H1 (cell line): Measurements from ENCODE around the gene MGAT5B. TPM values are rescaled to one million over a fixed set of nuclear protein-coding genes. Genes with fewer than 3 reads are reported as not detected.

ENCODE experiments used
- CTCF ChIA-PET: fragments of 300-600 bp; sonication (Branson Sonifier 250); formaldehyde crosslinking; loops from one replicate; lab custom pipeline; 2021; ENCODE audit not compliant: partially characterized antibody; lab: Charles Lee
- POLR2A ChIA-PET: fragments of 300-600 bp; sonication (Branson Sonifier 250); formaldehyde crosslinking; loops from one replicate; lab custom pipeline; 2021; ENCODE audit warnings: inconsistent platforms; ENCODE audit not compliant: partially characterized antibody; lab: Charles Lee
- DNase-seq, 2 experiments: peaks; one replicate each; pipeline versions ENCODE4 v3.0.0 to v3.0.0-alpha.2; 2010 to 2022; ENCODE audit warnings: low spot score in 2 of 2, low read depth in 1 of 2, mixed read lengths in 1 of 2
- FAIRE-seq: peaks from 2 replicates; lab custom pipeline; 2011; peaks lifted over from hg19 to GRCh38; lab: Jason Lieb, UNC
- H2AFZ ChIP-seq: 2 replicates; pipeline ENCODE4 v1.8.1; 2012; ENCODE audit warnings: low read length, inconsistent platforms
- H2AK5ac ChIP-seq: 2 replicates; pipeline ENCODE4 v1.6.1; 2013; ENCODE audit warnings: low read depth, low read length
- H2BK120ac ChIP-seq: replicated peaks from 2 replicates; pipeline ENCODE3; 2013; ENCODE audit warnings: low read depth, low read length, inconsistent platforms
- H2BK12ac ChIP-seq: 2 replicates; pipeline ENCODE4 v1.6.1; 2013; ENCODE audit warnings: low read depth, low read length
- H2BK15ac ChIP-seq: 2 replicates; pipeline ENCODE4 v1.6.1; 2013; ENCODE audit warnings: low read length
- H2BK20ac ChIP-seq: 2 replicates; pipeline ENCODE4 v1.6.1; 2013; ENCODE audit warnings: low read length
- H2BK5ac ChIP-seq: 2 replicates; pipeline ENCODE4 v1.6.1; 2013; ENCODE audit warnings: low read depth, low read length
- H3K14ac ChIP-seq: 2 replicates; pipeline ENCODE4 v1.6.1; 2013; ENCODE audit warnings: inconsistent platforms; ENCODE audit not compliant: insufficient read length
- H3K18ac ChIP-seq: 2 replicates; pipeline ENCODE4 v1.6.1; 2013; ENCODE audit warnings: low read length; ENCODE audit errors: extremely low read depth
- H3K23ac ChIP-seq: 2 replicates; pipeline ENCODE4 v1.6.1; 2013; ENCODE audit warnings: inconsistent platforms; ENCODE audit not compliant: insufficient read length
- H3K23me2 ChIP-seq: 2 replicates; pipeline ENCODE4 v1.6.1; 2013; ENCODE audit warnings: low read depth, low read length
- H3K27ac ChIP-seq: 2 replicates; pipeline ENCODE4 v1.6.1; 2011; ENCODE audit warnings: low read depth, low read length, inconsistent platforms
- H3K27me3 ChIP-seq, 4 experiments: replicated peaks in 1 of 4; 1 replicate in 1 of 4; 2 replicates in 3 of 4; pipeline versions ENCODE4 v1.6.1 to v1.8.1; 2011 to 2013; ENCODE audit warnings: low read length in 3 of 4, mild to moderate bottlenecking in 3 of 4, inconsistent platforms in 2 of 4, mixed read lengths in 2 of 4, moderate library complexity in 1 of 4; ENCODE audit not compliant: control insufficient read depth in 3 of 4, insufficient read depth in 3 of 4; ENCODE audit errors: extremely low read depth in 1 of 4
- H3K36me3 ChIP-seq, 4 experiments: 2 replicates each; pipeline versions ENCODE4 v1.6.1 to v1.8.1; 2011 to 2013; ENCODE audit warnings: mild to moderate bottlenecking in 4 of 4, low read length in 3 of 4, moderate library complexity in 2 of 4, control low read depth in 1 of 4, inconsistent platforms in 1 of 4; ENCODE audit not compliant: insufficient read depth in 4 of 4, control insufficient read depth in 2 of 4
- H3K4ac ChIP-seq: replicated peaks from 2 replicates; pipeline ENCODE3; 2013; ENCODE audit warnings: low read length, low read depth, mixed read lengths, inconsistent platforms; ENCODE audit not compliant: insufficient read length
- H3K4me1 ChIP-seq, 4 experiments: replicated peaks in 1 of 4; 1 replicate in 1 of 4; 2 replicates in 3 of 4; pipeline versions ENCODE4 v1.6.1 to v1.8.1; 2011 to 2013; ENCODE audit warnings: low read length in 3 of 4, inconsistent platforms in 2 of 4, mixed read lengths in 1 of 4; ENCODE audit not compliant: insufficient read depth in 4 of 4, control insufficient read depth in 3 of 4
- H3K4me2 ChIP-seq, 2 experiments: 2 replicates each; pipeline versions ENCODE4 v1.6.1 to v1.8.1; 2011 to 2013; ENCODE audit warnings: low read depth in 2 of 2, low read length in 2 of 2, control low read depth in 1 of 2, inconsistent platforms in 1 of 2, mild to moderate bottlenecking in 1 of 2; ENCODE audit not compliant: insufficient read depth in 1 of 2
- H3K4me3 ChIP-seq, 4 experiments: fragments of 200-600, 300-600 bp in 1 of 4; sonication (generic), shearing (Covaris generic), sonication (Bioruptor Twin) in 1 of 4; 2 replicates each; pipeline versions ENCODE4 v1.5.1 to v1.8.1; 2011 to 2016; ENCODE audit warnings: low read length in 4 of 4, low read depth in 3 of 4, control low read depth in 2 of 4, inconsistent platforms in 2 of 4, mild to moderate bottlenecking in 2 of 4, mixed read lengths in 1 of 4, moderate library complexity in 1 of 4; ENCODE audit not compliant: insufficient read depth in 2 of 4; ENCODE audit errors: extremely low read depth in 1 of 4
- H3K56ac ChIP-seq: replicated peaks from 2 replicates; pipeline ENCODE3; 2013; ENCODE audit warnings: low read depth, mild to moderate bottlenecking, mixed read lengths, low read length, inconsistent platforms; ENCODE audit not compliant: insufficient read length
- H3K79me1 ChIP-seq: 2 replicates; pipeline ENCODE4 v1.6.1; 2013; ENCODE audit warnings: low read depth, low read length, control low read depth
- H3K79me2 ChIP-seq, 2 experiments: 2 replicates each; pipeline versions ENCODE4 v1.6.1 to v1.8.1; 2012 to 2013; ENCODE audit warnings: low read length in 2 of 2, mild to moderate bottlenecking in 2 of 2, inconsistent platforms in 1 of 2; ENCODE audit not compliant: insufficient read depth in 2 of 2, control insufficient read depth in 1 of 2
- H3K9ac ChIP-seq, 4 experiments: replicated peaks in 1 of 4; 1 replicate in 1 of 4; 2 replicates in 3 of 4; pipeline versions ENCODE4 v1.6.1 to v1.8.1; 2011 to 2013; ENCODE audit warnings: low read depth in 3 of 4, low read length in 3 of 4, control low read depth in 2 of 4, mild to moderate bottlenecking in 2 of 4, moderate library complexity in 2 of 4, inconsistent platforms in 1 of 4; ENCODE audit errors: extremely low read depth in 1 of 4
- H3K9me3 ChIP-seq, 2 experiments: 2 replicates each; pipeline versions ENCODE4 v1.6.1 to v1.8.1; 2012 to 2013; ENCODE audit warnings: mild to moderate bottlenecking in 2 of 2, moderate library complexity in 2 of 2, control low read depth in 1 of 2, inconsistent platforms in 1 of 2, low read depth in 1 of 2, low read length in 1 of 2, mixed read lengths in 1 of 2; ENCODE audit not compliant: insufficient read depth in 2 of 2
- H4K20me1 ChIP-seq, 2 experiments: replicated peaks in 1 of 2; 2 replicates each; pipeline versions ENCODE3 to v1.8.1; 2011 to 2013; ENCODE audit warnings: inconsistent platforms in 2 of 2, low read length in 2 of 2, mild to moderate bottlenecking in 1 of 2; ENCODE audit not compliant: insufficient read depth in 2 of 2, control insufficient read depth in 1 of 2
- H4K5ac ChIP-seq: 2 replicates; pipeline ENCODE4 v1.6.1; 2013; ENCODE audit warnings: low read length, low read depth, mixed read lengths, inconsistent platforms; ENCODE audit not compliant: insufficient read length
- H4K8ac ChIP-seq: 2 replicates; pipeline ENCODE4 v1.8.0; 2013; ENCODE audit warnings: mild to moderate bottlenecking, moderate library complexity, low read length, inconsistent platforms; ENCODE audit not compliant: insufficient read depth; ENCODE audit errors: extremely low read depth
- H4K91ac ChIP-seq: replicated peaks from 2 replicates; pipeline ENCODE3; 2013; ENCODE audit warnings: low read length, mixed read lengths, inconsistent platforms; ENCODE audit not compliant: insufficient read length
- HDAC6 ChIP-seq: IDR thresholded peaks from one replicate; pipeline ENCODE4 v1.7.1; 2012; ENCODE audit warnings: low read depth, mild to moderate bottlenecking, inconsistent platforms, low read length, moderate library complexity
- KDM1A ChIP-seq: fragments of 200-600, 300-600 bp; sonication (generic); IDR thresholded peaks from 2 replicates; pipeline ENCODE4 v1.7.1; 2016; ENCODE audit warnings: mild to moderate bottlenecking, low read length, borderline replicate concordance
- KDM5A ChIP-seq: fragments of 200-600 bp; IDR thresholded peaks from 2 replicates; pipeline ENCODE4 v1.7.1; 2012; ENCODE audit warnings: mild to moderate bottlenecking, low read length, inconsistent platforms, mixed read lengths
- NRF1 ChIP-seq: IDR thresholded peaks from 2 replicates; pipeline ENCODE4 v1.6.1; 2011; ENCODE audit warnings: mild to moderate bottlenecking, low read depth, low read length, improper control_type of control experiment
- POLR2AphosphoS5 ChIP-seq: IDR thresholded peaks from 2 replicates; pipeline ENCODE4 v1.6.1; 2011; ENCODE audit warnings: low read depth, low read length
- POU5F1 ChIP-seq: IDR thresholded peaks from 2 replicates; pipeline ENCODE4 v1.6.1; 2011; ENCODE audit warnings: low read depth, mild to moderate bottlenecking, low read length, moderate library complexity
- RAD21 ChIP-seq, 2 experiments: IDR thresholded peaks in 1 of 2; conservative IDR thresholded peaks in 1 of 2; 2 replicates each; pipeline ENCODE4 v1.6.1; 2011; ENCODE audit warnings: low read depth in 2 of 2, low read length in 2 of 2, improper control_type of control experiment in 1 of 2, inconsistent platforms in 1 of 2, mild to moderate bottlenecking in 1 of 2, moderate library complexity in 1 of 2
- RBBP5 ChIP-seq: IDR thresholded peaks from 2 replicates; pipeline ENCODE4 v1.7.1; 2012; ENCODE audit warnings: low read depth, mild to moderate bottlenecking, inconsistent platforms, low read length, moderate library complexity, borderline replicate concordance
- RFX5 ChIP-seq: IDR thresholded peaks from 2 replicates; pipeline ENCODE4 v1.6.1; 2011; ENCODE audit warnings: low read depth, low read length, improper control_type of control experiment, borderline replicate concordance
- YY1 ChIP-seq: IDR thresholded peaks from 2 replicates; pipeline ENCODE4 v1.6.1; 2011; ENCODE audit warnings: low read depth, mild to moderate bottlenecking, low read length
- ZNF274 ChIP-seq: IDR thresholded peaks from 2 replicates; pipeline ENCODE4 v1.7.0; 2012; ENCODE audit warnings: low read length, borderline replicate concordance; ENCODE audit errors: extremely low read depth
- WGBS, 2 experiments: shearing (Covaris generic) in 1 of 2; methylation state at CpG; one replicate each; pipeline versions ENCODE4 v1.1.6 to v1.1.7; 2013 to 2015; ENCODE audit warnings: low lambda C conversion rate in 2 of 2, mixed read lengths in 2 of 2, inconsistent platforms in 1 of 2, low coverage in 1 of 2, missing lambda C conversion rate in 1 of 2; ENCODE audit not compliant: insufficient replicate concordance in 2 of 2, insufficient coverage in 1 of 2, insufficient read length in 1 of 2; ENCODE audit errors: extremely low coverage in 1 of 2, missing lambda C conversion rate in 1 of 2; 5-methylcytosine and 5-hydroxymethylcytosine counted together
- polyA plus RNA-seq, 7 experiments: library from polyadenylated mRNA; depleted of rRNA in 3 of 7; stranded (reverse) in 5 of 7; unstranded in 2 of 7; fragments of >200 nt in 5 of 7; fragments of 200-250 nt in 2 of 7; gene quantifications; 1 replicate in 5 of 7; 2 replicates in 1 of 7; 4 replicates in 1 of 7; pipeline versions ENCODE4 v1.2.1 to v1.2.3, GENCODE V29; 2011 to 2013; ENCODE audit warnings: missing spikeins in 2 of 7, mixed read lengths in 2 of 7
- total RNA-seq: library from RNA; stranded (reverse); fragmentation: NEBNext Ultra II Directional; extraction: Animal tissue kit (Norgen Biotek cat#: 25700); gene quantifications from 2 replicates; pipeline ENCODE4 v1.2.1, GENCODE V29; 2021
- TF ChIP-seq, protein P1 (sequence below): IDR thresholded peaks from 2 replicates; pipeline ENCODE4 v1.6.1; 2011; ENCODE audit warnings: low read depth, mild to moderate bottlenecking, low read length; ENCODE audit not compliant: insufficient read depth

MGAT5B gene
- total and polyA plus RNA-seq, 2 of the 8 experiments (the other 6 are each of a cell fraction or from before 2014, with no cell fraction given), result 7.9 to 8.2 TPM

DNA sequence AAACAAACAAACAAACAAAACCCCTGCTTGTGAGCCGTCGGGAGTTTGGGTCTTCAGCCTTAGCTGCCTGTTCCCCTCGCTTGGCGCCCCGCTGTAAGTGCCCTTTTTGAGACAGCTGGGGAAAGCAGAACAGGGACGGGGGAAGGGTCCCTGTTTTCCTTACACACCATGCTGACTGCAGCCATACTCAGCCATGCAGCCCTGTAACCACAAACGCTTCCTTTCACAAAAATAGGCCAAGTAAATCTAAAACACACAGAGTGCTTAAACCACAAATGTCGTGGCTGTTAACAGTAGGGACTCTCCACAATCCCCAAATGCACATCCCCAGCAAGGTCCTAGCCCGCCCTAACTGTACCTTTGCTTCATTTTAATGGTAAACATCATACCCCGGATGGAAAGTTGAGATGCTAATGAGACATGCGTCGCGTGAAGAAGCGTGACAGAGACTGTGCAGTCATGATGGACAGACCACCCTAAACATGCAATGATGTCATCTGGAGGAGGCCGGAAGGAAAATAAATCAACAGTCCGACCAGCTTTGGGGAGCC lies 129.9 kb downstream of the MGAT5B start:
- Histone ChIP-seq H2BK120ac (no peak overlapping the region), H3K36me3 (no peaks in the 10 kb centered on the region), H3K27me3 (0 out of 7 replicates have a peak, but pooled peaks cover 0 to 2% (median 0%) of the 10 kb centered on the region in 4 experiments), H3K27ac (no peak overlapping the region), H3K79me2 (no peaks in the 10 kb centered on the region), H3K79me1 (no peaks in the 10 kb centered on the region), H3K4ac (peak overlapping the region; percentile 3), H3K4me1 (peaks cover 6 to 31% (median 17%) of the 10 kb centered on the region in 4 experiments), H3K18ac (no peak overlapping the region), H3K4me2 (peak overlapping the region in 1 of 2 experiments; percentile 9; a peak in 1 of 4 replicates), H2AK5ac (no peak overlapping the region), H3K9me3 (no peaks in the 10 kb centered on the region), H3K23me2 (no peaks in the 10 kb centered on the region), H3K56ac (no peak overlapping the region), H2BK5ac (no peak overlapping the region), H4K20me1 (no peaks in the 10 kb centered on the region), H3K9ac (peak overlapping the region in 1 of 4 experiments; percentile 18; a peak in 2 of 7 replicates), H2BK20ac (0 out of 2 replicates have a peak overlapping the region, but pooled peaks have one; percentile 82), H4K91ac (peak overlapping the region; percentile 11), H3K4me3 (no peak overlapping the region), H3K14ac (no peak overlapping the region), H2BK15ac (0 out of 2 replicates have a peak overlapping the region, but pooled peaks have one; percentile 34), H2AFZ (no peak overlapping the region), H2BK12ac (peak overlapping the region; percentile 55; the same call in 1 of the 2 replicates), H3K23ac (no peak overlapping the region), H4K5ac (no peak overlapping the region), H4K8ac (no peak overlapping the region)
- DNase-seq (no peak), FAIRE-seq (no peak)
- 88% methylated on average over 16 of the region's 16 CpGs; no CpG with 5 or more reads in 1 of the 2 experiments for WGBS, 2 experiments
- ChIA-PET CTCF (no interaction called here), POLR2A (interaction anchor here (1.2 to 1.7 kb wide), 2 partner anchors 29 to 31 kb away, joined by 3 to 5 read pairs; no protein-coding TSS in a partner anchor)
- TF ChIP-seq, protein P1, sequence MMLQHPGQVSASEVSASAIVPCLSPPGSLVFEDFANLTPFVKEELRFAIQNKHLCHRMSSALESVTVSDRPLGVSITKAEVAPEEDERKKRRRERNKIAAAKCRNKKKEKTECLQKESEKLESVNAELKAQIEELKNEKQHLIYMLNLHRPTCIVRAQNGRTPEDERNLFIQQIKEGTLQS, result no peak
- no peak for TF ChIP-seq ZNF274
- TF ChIP-seq KDM1A, result no peak
- TF ChIP-seq RBBP5, result no peak
- no peak for TF ChIP-seq POLR2AphosphoS5
- no peak for TF ChIP-seq HDAC6
- TF ChIP-seq NRF1, result no peak
- no peak for TF ChIP-seq POU5F1
- no peak for TF ChIP-seq KDM5A
- TF ChIP-seq YY1, result no peak
- no peak for TF ChIP-seq RFX5
- no peak for TF ChIP-seq RAD21 (IDR thresholded peaks at IDR 0.05 in 1 of 2, conservative IDR thresholded peaks at IDR 0.05 in 1 of 2; ENCODE audit: low read depth in 2 of 2, low read length in 2 of 2)
